OCI-LY7 (cell line): ENCODE results near the gene NDUFAF2.

Experiments
- EZH2phosphoT487 ChIP-seq: fragments of 200-600 bp; sonication (generic); IDR thresholded peaks from 2 replicates; pipeline ENCODE4 v1.6.1; 2018; ENCODE audit warnings: low read depth, borderline replicate concordance, mild to moderate bottlenecking, mixed run types, antibody characterized with exemption, low read length, moderate library complexity, mixed read lengths
- TF ChIP-seq, protein P1 (sequence below): fragments of 200-600 bp; sonication (generic); conservative IDR thresholded peaks from 2 replicates; pipeline ENCODE4 v1.5.1; 2014; ENCODE audit warnings: mild to moderate bottlenecking, antibody characterized with exemption, low read length, moderate library complexity, mixed read lengths

- TF ChIP-seq, protein P1, sequence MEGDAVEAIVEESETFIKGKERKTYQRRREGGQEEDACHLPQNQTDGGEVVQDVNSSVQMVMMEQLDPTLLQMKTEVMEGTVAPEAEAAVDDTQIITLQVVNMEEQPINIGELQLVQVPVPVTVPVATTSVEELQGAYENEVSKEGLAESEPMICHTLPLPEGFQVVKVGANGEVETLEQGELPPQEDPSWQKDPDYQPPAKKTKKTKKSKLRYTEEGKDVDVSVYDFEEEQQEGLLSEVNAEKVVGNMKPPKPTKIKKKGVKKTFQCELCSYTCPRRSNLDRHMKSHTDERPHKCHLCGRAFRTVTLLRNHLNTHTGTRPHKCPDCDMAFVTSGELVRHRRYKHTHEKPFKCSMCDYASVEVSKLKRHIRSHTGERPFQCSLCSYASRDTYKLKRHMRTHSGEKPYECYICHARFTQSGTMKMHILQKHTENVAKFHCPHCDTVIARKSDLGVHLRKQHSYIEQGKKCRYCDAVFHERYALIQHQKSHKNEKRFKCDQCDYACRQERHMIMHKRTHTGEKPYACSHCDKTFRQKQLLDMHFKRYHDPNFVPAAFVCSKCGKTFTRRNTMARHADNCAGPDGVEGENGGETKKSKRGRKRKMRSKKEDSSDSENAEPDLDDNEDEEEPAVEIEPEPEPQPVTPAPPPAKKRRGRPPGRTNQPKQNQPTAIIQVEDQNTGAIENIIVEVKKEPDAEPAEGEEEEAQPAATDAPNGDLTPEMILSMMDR: no peak
- TF ChIP-seq EZH2phosphoT487: no peak
Measured at GRCh38 chr5:60980511-60980910, 35.5 kb downstream of the NDUFAF2 start.
